Hippocampal formation (tissue), 2 donors: ENCODE results near the gene CD200.

Experiments used
- DNase-seq, 2 donors: peaks; one replicate each; lab custom pipeline; 2025; lab: John Stamatoyannopoulos, UW

CD200 gene

GRCh38 chr3:112333002-112333380 is at the start of gene CD200:
TSS of gene CD200 (plus strand) at chr3:112333156. CDS start at chr3:112333213, 57 bp downstream.
- DNase-seq, result peak; percentile 47 to 77

- DNase-seq, result no peak
These were observed 43.9 kb upstream of the CD200 start for GRCh38 chr3:112289011-112289410.

- DNase-seq, result peak; percentile 55 to 88
These were observed 39.3 kb upstream of the CD200 start, which contains the start of gene SLC9C1 for GRCh38 chr3:112293368-112294321. TSS of gene SLC9C1 (minus strand) at chr3:112294216. CDS start at chr3:112286791, 7,425 bp downstream.

GRCh38 chr3:112297714-112298113 is 35.2 kb upstream of the CD200 start:
- no peak for DNase-seq

- DNase-seq, result no peak
These were observed 34.2 kb upstream of the CD200 start for GRCh38 chr3:112298781-112299180.

- no peak for DNase-seq
These were observed 30.7 kb upstream of the CD200 start for GRCh38 chr3:112302150-112302830.

DNA sequence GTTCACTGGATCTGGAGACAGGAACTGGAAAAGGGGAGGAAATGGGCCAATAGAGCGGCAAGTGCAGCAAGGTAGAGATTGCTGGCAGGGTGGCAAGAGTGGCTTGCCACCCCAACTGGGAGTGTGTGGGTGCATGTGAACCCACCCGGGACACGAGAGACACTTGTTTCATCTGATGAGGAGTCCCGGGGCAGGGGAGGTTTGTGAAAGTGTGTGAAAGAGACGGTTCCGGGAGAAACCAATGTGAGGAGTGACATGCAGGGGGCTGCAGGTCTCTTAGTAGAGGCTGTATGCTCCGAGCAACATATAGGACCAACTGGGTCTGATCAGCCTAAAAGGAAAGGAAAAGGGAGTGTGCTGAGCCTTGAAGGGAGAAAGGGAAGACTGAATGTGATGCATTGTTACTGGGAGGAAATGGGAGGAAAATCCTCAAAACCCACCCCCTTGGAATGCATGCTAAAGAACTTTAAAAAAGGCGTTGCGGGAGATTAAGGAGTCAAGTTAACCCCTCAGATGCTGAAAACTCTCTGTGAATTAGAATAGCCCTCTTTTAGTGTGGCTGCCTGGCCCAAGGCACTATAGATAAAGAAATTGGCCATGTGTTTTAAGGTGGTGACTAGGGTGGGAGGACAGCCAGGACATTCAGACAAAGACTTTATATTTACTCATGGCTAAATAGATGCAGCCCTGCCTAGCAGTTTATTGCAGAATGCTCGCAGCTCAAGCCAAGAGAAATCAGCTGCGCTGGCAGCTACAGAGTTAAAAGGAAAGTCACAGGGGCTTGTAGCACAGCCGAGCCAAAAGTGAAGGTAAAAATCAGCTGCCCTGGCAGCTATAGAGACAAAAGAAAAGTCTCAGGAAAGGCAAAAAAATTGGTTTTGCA is 29.8 kb upstream of the CD200 start:
- no peak for DNase-seq

GRCh38 chr3:112303764-112304325 is 29.1 kb upstream of the CD200 start:
- DNase-seq, result peak in 1 of 2 donors; percentile 31

- DNase-seq, result no peak
These were observed 28.3 kb upstream of the CD200 start for GRCh38 chr3:112304611-112305010.

GRCh38 chr3:112306825-112307224 is 26.1 kb upstream of the CD200 start:
- no peak for DNase-seq

- DNase-seq, result no peak
These were observed 25.4 kb upstream of the CD200 start for GRCh38 chr3:112307557-112307956.

- no peak for DNase-seq
These were observed 24.6 kb upstream of the CD200 start for GRCh38 chr3:112308151-112308911.

- no peak for DNase-seq
These were observed 18.3 kb upstream of the CD200 start for GRCh38 chr3:112314649-112315048.

GRCh38 chr3:112315791-112316190 is 17.2 kb upstream of the CD200 start:
- DNase-seq, result no peak

DNA sequence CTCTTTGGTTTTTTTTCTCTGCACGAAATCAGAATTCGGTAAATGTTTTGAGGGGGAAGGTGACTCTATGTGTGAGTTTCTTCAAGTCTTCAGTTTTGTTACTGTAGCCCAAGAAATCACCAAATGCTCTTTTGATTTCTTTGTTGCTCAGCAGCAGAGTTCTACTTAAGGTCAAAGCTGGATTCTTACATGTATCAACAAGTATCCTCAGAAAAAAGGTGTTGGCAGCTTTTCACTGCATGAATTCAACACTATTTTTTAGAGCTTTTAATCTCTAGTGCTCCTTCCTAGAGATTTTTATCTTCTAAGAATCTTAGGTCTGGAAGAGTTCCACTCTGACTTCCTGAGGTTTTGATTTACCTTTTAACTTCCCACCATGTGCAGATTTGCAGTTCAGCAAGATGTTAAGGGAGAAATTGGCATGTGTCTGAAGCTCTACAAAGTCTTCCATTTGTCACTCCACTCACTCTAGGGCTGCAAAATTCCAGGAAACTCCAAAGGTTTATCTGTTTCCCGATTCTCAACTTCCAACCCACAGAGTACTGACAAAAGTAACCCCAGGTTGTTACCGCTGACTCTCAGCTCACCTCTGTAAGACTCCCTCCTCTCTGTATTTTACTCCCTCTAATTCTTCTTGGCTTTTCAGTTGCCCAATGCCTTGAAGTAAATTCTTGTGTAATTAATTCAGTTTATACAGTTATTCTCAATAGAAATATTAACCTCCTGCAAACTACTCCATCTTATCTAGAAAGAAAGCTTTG is 13.3 kb upstream of the CD200 start:
- DNase-seq, result no peak

GRCh38 chr3:112320691-112321090 is 12.3 kb upstream of the CD200 start:
- DNase-seq, result no peak

DNA sequence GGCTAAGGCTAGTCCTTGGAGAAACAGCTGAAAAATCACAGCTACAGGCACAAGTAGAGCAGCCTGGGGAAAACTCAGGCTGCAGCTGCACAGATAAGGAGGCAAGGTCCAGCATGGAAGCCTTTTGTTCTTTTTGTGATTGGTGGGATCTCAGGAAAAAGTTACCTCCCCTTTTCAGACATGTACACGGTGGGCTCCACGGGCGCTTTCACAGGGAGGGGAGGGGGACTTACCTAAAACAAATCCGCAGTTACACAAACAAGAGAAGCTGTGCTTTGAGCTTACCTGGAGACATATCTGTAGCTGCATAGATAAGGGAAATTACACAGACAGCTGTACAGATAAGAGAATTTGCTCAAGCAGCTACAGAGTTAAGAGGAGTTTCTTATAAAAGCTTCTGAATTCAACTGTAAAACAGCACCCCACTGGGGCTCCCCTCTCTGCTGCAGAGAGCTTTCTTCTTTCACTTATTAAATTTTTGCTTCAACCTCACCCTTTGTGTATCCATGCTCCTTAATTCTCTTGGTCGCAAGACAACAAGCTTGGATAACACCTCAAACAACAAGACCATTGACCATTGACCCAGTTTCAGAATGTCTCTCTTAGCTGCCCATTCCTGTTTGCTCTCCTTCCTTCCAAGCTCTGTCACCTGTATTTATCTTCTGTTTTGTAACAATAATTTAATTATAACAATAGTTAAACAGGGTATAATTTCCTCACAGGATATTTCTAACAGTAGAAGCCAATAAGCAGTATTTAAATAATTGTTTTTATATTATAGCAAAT is 10.9 kb upstream of the CD200 start:
- no peak for DNase-seq

- DNase-seq, result peak in 1 of 2 donors; percentile 80
These were observed 5.5 kb upstream of the CD200 start for GRCh38 chr3:112327371-112327951.

- no peak for DNase-seq
These were observed 1.1 kb upstream of the CD200 start for GRCh38 chr3:112331851-112332250.
